Smooth muscle cell (in vitro differentiated cells): ENCODE measurements around the gene COL25A1. TPM values are rescaled to one million over a fixed set of nuclear protein-coding genes. Genes with fewer than 3 reads are reported as not detected.

ENCODE experiments used
- DNase-seq: peaks from one replicate; lab custom pipeline; 2025; ENCODE audit not compliant: unreplicated experiment; lab: John Stamatoyannopoulos, UW
- H2AFZ ChIP-seq: fragments of 200-600 bp; sonication (generic); 2 replicates; pipeline ENCODE4 v1.6.0; 2016; ENCODE audit warnings: antibody characterized with exemption, low read depth, mild to moderate bottlenecking
- H3F3A ChIP-seq: fragments of 200-600 bp; sonication (generic); 2 replicates; pipeline ENCODE4 v1.6.0; 2017; ENCODE audit warnings: antibody characterized with exemption, low read depth
- H3K27ac ChIP-seq: fragments of 200-600 bp; sonication (generic); 2 replicates; pipeline ENCODE4 v1.5.1; 2016; ENCODE audit warnings: low read depth, mild to moderate bottlenecking
- H3K27me3 ChIP-seq: fragments of 200-600 bp; sonication (generic); 2 replicates; pipeline ENCODE4 v1.6.1; 2016; ENCODE audit warnings: low read depth, mild to moderate bottlenecking
- H3K36me3 ChIP-seq: fragments of 200-600 bp; sonication (generic); 2 replicates; pipeline ENCODE4 v1.5.1; 2016; ENCODE audit warnings: low read depth
- H3K4me1 ChIP-seq: fragments of 200-600 bp; sonication (generic); 2 replicates; pipeline ENCODE4 v1.5.1; 2016; ENCODE audit warnings: low read depth
- H3K4me2 ChIP-seq: fragments of 200-600 bp; sonication (generic); 2 replicates; pipeline ENCODE4 v1.6.0; 2016; ENCODE audit warnings: mild to moderate bottlenecking
- H3K4me3 ChIP-seq: fragments of 200-600 bp; sonication (generic); 2 replicates; pipeline ENCODE4 v1.5.1; 2016; ENCODE audit warnings: mild to moderate bottlenecking
- H3K79me2 ChIP-seq: fragments of 200-600 bp; sonication (generic); 2 replicates; pipeline ENCODE4 v1.6.0; 2016; ENCODE audit warnings: low read depth, mild to moderate bottlenecking
- H3K9ac ChIP-seq: fragments of 200-600 bp; sonication (generic); 2 replicates; pipeline ENCODE4 v1.6.0; 2016; ENCODE audit warnings: low read depth
- H3K9me3 ChIP-seq: fragments of 200-600 bp; sonication (generic); replicated peaks from 2 replicates; pipeline ENCODE4 v1.5.1; 2016; ENCODE audit warnings: low read depth
- H4K20me1 ChIP-seq: fragments of 200-600 bp; sonication (generic); 2 replicates; pipeline ENCODE4 v1.6.0; 2016; ENCODE audit warnings: low read depth
- WGBS: methylation state at CpG from one replicate; pipeline ENCODE4 v1.1.7; 2016; ENCODE audit warnings: low lambda C conversion rate; 5-methylcytosine and 5-hydroxymethylcytosine counted together
- polyA plus RNA-seq: library from polyadenylated mRNA; unstranded; fragments of >200 nt; fragmentation: Nextera tagmentation; extraction: Ambion mirVana; gene quantifications from 2 replicates; pipeline ENCODE4 v1.2.1, GENCODE V29; 2016
- total RNA-seq: library from RNA; depleted of rRNA; stranded (reverse); fragments of >200 nt; gene quantifications from 2 replicates; pipeline ENCODE4 v1.2.3, GENCODE V29; 2014
- TF ChIP-seq, protein P1 (sequence below): fragments of 200-600 bp; sonication (generic); IDR thresholded peaks from 2 replicates; pipeline ENCODE4 v1.5.1; 2017; ENCODE audit warnings: borderline replicate concordance, mild to moderate bottlenecking, antibody characterized with exemption; ENCODE audit not compliant: insufficient read depth, poor library complexity, severe bottlenecking

Gene COL25A1
- total and polyA plus RNA-seq, 2 experiments from 2014 or later, result 2.9 to 4.7 TPM

DNA sequence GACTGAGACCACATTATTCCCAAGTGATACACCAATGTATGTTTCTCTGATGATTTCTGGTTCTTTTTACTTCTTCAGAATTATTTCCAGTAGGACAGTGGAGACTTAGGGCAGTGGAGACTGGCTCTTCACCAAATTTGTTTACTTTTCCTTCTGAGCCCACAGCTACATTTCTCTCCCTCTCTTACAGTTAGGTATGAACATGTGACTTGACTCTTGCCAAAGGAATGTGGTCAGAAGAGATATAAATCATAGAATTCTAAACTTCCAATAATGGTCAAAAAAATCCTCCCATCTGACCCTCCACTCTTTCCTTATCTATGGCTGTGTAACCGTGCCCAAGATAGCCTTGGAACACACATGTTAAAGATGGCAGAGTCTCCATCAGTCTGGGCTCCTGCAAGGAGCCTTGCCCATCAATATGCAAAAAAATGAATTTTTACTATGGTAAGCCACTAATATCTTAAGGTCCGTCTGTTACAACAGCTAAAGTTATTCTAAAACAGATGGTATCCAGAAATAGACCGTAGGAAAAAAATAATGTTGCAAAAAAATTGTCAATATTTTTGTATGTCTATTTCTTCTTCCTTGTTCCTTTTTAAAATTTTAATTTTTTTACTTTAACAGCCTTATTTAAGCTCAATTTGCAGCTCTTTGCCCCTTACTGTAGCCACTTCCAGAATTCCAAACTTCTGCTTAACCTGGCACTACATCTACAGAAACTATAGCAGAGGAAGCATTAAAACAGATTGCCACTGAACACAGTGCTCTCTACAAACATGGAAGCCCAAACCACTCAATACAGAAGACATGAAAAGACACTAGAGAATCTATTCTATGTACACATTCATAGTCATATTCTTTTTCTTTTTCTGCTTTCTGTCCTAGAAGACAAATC lies 260.7 kb downstream of the COL25A1 start:
- Histone ChIP-seq H3K79me2 (no peaks in the 10 kb centered on the region), H3K4me1 (no peaks in the 10 kb centered on the region), H4K20me1 (no peaks in the 10 kb centered on the region), H3F3A (no peaks in the 10 kb centered on the region), H3K36me3 (no peaks in the 10 kb centered on the region), H3K9me3 (no peaks in the 10 kb centered on the region), H2AFZ (no peak overlapping the region), H3K9ac (no peak overlapping the region), H3K27me3 (no peaks in the 10 kb centered on the region), H3K4me2 (no peak overlapping the region), H3K4me3 (no peak overlapping the region), H3K27ac (no peak overlapping the region)
- WGBS, result 84% methylated on average over 3 of the region's 3 CpGs
- no peak for DNase-seq
- TF ChIP-seq, protein P1, sequence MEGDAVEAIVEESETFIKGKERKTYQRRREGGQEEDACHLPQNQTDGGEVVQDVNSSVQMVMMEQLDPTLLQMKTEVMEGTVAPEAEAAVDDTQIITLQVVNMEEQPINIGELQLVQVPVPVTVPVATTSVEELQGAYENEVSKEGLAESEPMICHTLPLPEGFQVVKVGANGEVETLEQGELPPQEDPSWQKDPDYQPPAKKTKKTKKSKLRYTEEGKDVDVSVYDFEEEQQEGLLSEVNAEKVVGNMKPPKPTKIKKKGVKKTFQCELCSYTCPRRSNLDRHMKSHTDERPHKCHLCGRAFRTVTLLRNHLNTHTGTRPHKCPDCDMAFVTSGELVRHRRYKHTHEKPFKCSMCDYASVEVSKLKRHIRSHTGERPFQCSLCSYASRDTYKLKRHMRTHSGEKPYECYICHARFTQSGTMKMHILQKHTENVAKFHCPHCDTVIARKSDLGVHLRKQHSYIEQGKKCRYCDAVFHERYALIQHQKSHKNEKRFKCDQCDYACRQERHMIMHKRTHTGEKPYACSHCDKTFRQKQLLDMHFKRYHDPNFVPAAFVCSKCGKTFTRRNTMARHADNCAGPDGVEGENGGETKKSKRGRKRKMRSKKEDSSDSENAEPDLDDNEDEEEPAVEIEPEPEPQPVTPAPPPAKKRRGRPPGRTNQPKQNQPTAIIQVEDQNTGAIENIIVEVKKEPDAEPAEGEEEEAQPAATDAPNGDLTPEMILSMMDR, result no peak

- H3K9ac ChIP-seq, result no peak overlapping the region
- H3F3A ChIP-seq, result no peaks in the 10 kb centered on the region
- no peak for DNase-seq
- H3K27ac ChIP-seq, result no peak overlapping the region
- H3K4me1 ChIP-seq, result no peaks in the 10 kb centered on the region
- no peak overlapping the region for H3K4me3 ChIP-seq
- H4K20me1 ChIP-seq, result no peaks in the 10 kb centered on the region
- H3K36me3 ChIP-seq, result no peaks in the 10 kb centered on the region
- H3K27me3 ChIP-seq, result no peaks in the 10 kb centered on the region
- 93% methylated on average over 5 of the region's 5 CpGs for WGBS
- TF ChIP-seq, protein P1, result no peak
- H3K4me2 ChIP-seq, result no peak overlapping the region
- no peaks in the 10 kb centered on the region for H3K9me3 ChIP-seq
- no peaks in the 10 kb centered on the region for H3K79me2 ChIP-seq
- no peak overlapping the region for H2AFZ ChIP-seq
Observed at GRCh38 chr4:109040441-109040840, 262.0 kb downstream of the COL25A1 start.

DNA sequence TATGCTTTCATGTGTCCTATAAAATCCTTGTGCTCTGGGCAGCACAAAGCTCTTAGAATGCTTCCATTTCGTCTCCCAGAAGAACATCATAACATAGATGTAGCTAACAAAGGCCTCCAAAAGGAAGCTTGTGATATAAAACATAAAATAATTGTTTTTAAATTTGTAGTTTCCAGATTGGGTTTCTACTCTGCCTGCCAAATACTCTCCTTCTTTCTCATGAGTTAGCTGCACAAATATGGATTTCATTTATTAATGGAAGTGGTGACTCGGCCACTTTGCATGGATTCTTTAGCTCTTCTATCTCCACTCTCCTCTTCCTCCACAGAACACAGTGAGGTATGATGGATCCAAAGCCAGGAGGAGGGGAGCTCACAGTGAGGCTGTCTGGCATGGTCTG lies 265.4 kb downstream of the COL25A1 start:
- H3K79me2 ChIP-seq, result no peaks in the 10 kb centered on the region
- no peak overlapping the region for H2AFZ ChIP-seq
- TF ChIP-seq, protein P1, result no peak
- WGBS, result 90% methylated on average over 2 of the region's 2 CpGs
- H3F3A ChIP-seq, result no peaks in the 10 kb centered on the region
- DNase-seq, result no peak
- no peaks in the 10 kb centered on the region for H4K20me1 ChIP-seq
- no peaks in the 10 kb centered on the region for H3K4me1 ChIP-seq
- H3K4me3 ChIP-seq, result no peak overlapping the region
- H3K9me3 ChIP-seq, result no peaks in the 10 kb centered on the region
- H3K9ac ChIP-seq, result no peak overlapping the region
- H3K27me3 ChIP-seq, result no peaks in the 10 kb centered on the region
- H3K36me3 ChIP-seq, result no peaks in the 10 kb centered on the region
- H3K27ac ChIP-seq, result no peak overlapping the region
- no peak overlapping the region for H3K4me2 ChIP-seq

DNA sequence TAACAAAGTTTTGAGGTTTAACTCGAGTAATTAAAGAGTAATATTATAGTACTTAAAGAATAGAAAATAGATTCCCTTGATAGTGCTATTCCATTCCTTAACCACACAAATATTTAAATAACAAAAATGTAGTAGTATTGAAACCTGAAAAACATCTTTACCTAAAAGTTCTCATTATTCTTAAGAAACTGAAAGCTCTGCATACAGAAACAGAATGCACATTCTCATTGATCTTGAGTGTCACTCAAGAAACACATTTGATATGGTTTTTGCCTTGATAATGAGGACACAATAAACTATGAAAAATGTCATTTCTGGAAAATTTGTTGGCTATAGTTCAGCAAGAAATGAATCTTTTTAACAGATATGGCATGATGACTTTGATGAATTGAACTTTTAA lies 268.5 kb downstream of the COL25A1 start:
- H3K9ac ChIP-seq, result no peak overlapping the region
- DNase-seq, result no peak
- H2AFZ ChIP-seq, result no peak overlapping the region
- H3K36me3 ChIP-seq, result no peaks in the 10 kb centered on the region
- no peaks in the 10 kb centered on the region for H4K20me1 ChIP-seq
- no peaks in the 10 kb centered on the region for H3K27me3 ChIP-seq
- 91% methylated on average over 1 of the region's 1 CpG for WGBS
- no peaks in the 10 kb centered on the region for H3K4me1 ChIP-seq
- H3K27ac ChIP-seq, result no peak overlapping the region
- no peaks in the 10 kb centered on the region for H3F3A ChIP-seq
- no peaks in the 10 kb centered on the region for H3K9me3 ChIP-seq
- H3K4me3 ChIP-seq, result no peak overlapping the region
- TF ChIP-seq, protein P1, result no peak
- no peak overlapping the region for H3K4me2 ChIP-seq
- no peaks in the 10 kb centered on the region for H3K79me2 ChIP-seq
